ENCODE data around the gene CHTF18. TPM values are rescaled to one million over a fixed set of nuclear protein-coding genes. Genes with fewer than 3 reads are reported as not detected.

CHTF18 gene
- total and polyA plus RNA-seq, 2 of the 4 experiments (the other 2 are of a cell fraction) = 3.2 to 21.4 TPM

DNA sequence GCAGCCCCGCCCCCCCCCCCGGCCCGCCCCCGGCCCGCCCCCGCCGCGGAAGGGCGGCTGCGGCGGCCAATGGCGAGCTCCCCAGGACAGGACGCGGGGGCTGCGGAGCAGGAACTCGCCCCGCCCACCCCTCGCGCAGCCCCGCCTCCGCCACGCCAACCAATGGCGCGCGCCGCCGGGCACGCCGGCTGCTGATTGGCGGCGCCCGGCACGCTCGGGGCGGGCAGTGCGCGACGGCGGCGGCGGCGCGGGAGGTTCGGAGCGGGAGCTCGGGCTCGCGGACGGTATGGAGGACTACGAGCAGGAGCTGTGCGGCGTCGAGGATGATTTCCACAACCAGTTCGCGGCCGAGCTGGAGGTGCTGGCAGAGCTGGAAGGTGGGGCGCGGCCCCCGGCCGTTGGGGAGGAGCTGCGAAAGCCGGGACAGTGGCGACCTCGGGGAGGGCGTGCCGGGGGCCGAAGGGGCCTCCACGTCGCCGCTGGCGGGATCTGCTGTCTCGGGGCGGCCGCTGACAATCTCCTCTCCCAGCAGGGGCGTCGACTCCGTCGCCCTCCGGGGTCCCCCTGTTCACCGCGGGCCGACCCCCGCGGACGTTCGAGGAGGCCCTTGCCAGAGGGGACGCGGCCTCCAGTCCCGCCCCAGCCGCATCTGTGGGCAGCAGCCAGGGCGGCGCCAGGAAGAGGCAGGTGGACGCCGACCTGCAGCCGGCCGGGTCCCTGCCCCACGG is at the start of gene CHTF18 (continued):
- TF ChIP-seq POLR2A (IDR thresholded peaks at IDR 0.05; ENCODE audit: low read depth, low read length) = no peak
- TF ChIP-seq, protein P1, sequence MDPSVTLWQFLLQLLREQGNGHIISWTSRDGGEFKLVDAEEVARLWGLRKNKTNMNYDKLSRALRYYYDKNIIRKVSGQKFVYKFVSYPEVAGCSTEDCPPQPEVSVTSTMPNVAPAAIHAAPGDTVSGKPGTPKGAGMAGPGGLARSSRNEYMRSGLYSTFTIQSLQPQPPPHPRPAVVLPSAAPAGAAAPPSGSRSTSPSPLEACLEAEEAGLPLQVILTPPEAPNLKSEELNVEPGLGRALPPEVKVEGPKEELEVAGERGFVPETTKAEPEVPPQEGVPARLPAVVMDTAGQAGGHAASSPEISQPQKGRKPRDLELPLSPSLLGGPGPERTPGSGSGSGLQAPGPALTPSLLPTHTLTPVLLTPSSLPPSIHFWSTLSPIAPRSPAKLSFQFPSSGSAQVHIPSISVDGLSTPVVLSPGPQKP (IDR thresholded peaks at IDR 0.05; ENCODE audit: borderline replicate concordance, low read depth, low read length) = no peak
